Tibial nerve (tissue), 4 donors: Measurements from ENCODE around the gene SLC16A7.

Experiments used
- EP300 ChIP-seq, 2 donors: sonication (generic); formaldehyde crosslinking; IDR thresholded peaks; one replicate each; pipeline ENCODE4 v1.6.1; 2017; ENCODE audit warnings: antibody characterized with exemption in 2 of 2, mild to moderate bottlenecking in 1 of 2
- POLR2A ChIP-seq, 2 donors: fragments of 450-650 bp; IDR thresholded peaks; one replicate each; pipeline ENCODE4 v1.6.1; 2017; ENCODE audit warnings: antibody characterized with exemption in 2 of 2, mild to moderate bottlenecking in 2 of 2, moderate library complexity in 2 of 2
- TF ChIP-seq, protein P1 (sequence below), 5 experiments: fragments of 200-600 bp in 3 of 5; fragments of 450-650 bp in 2 of 5; sonication (generic) in 3 of 5; IDR thresholded peaks; one replicate each; pipeline ENCODE4 v1.5.1; 2016 to 2019; ENCODE audit warnings: antibody characterized with exemption in 5 of 5, mild to moderate bottlenecking in 3 of 5, moderate library complexity in 2 of 5

DNA sequence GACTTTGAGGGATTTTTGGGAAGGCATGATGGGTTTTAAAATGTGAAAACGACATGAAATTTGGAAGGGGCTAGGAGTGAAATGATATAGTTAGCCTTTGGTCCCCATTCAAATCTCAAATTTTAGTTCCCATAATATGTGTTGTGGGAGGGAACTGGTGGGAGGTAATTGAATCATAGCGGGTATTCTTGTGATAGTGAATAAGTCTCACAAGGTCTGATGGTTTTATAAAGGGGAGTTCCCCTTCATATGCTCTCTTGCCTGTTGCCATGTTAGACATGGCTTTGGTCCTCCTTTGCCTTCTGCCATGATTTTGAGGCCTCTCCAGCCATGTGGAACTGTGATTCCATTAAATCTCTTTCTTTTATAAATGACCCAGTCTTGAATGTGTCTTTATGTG, 72.8 kb downstream of the SLC16A7 start:
- TF ChIP-seq, protein P1, sequence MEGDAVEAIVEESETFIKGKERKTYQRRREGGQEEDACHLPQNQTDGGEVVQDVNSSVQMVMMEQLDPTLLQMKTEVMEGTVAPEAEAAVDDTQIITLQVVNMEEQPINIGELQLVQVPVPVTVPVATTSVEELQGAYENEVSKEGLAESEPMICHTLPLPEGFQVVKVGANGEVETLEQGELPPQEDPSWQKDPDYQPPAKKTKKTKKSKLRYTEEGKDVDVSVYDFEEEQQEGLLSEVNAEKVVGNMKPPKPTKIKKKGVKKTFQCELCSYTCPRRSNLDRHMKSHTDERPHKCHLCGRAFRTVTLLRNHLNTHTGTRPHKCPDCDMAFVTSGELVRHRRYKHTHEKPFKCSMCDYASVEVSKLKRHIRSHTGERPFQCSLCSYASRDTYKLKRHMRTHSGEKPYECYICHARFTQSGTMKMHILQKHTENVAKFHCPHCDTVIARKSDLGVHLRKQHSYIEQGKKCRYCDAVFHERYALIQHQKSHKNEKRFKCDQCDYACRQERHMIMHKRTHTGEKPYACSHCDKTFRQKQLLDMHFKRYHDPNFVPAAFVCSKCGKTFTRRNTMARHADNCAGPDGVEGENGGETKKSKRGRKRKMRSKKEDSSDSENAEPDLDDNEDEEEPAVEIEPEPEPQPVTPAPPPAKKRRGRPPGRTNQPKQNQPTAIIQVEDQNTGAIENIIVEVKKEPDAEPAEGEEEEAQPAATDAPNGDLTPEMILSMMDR (IDR thresholded peaks at IDR 0.05), result no peak
- TF ChIP-seq EP300 (IDR thresholded peaks at IDR 0.05), result no peak
- TF ChIP-seq POLR2A (IDR thresholded peaks at IDR 0.05), result no peak
